GM19452 (cell line): Measurements from ENCODE around the gene VPREB3.

Experiments
- ATAC-seq: cut with Tn5 transposase; IDR thresholded peaks from one replicate; pipeline ENCODE4 v1.9.1; 2021; ENCODE audit not compliant: unreplicated experiment

The VPREB3 gene

DNA sequence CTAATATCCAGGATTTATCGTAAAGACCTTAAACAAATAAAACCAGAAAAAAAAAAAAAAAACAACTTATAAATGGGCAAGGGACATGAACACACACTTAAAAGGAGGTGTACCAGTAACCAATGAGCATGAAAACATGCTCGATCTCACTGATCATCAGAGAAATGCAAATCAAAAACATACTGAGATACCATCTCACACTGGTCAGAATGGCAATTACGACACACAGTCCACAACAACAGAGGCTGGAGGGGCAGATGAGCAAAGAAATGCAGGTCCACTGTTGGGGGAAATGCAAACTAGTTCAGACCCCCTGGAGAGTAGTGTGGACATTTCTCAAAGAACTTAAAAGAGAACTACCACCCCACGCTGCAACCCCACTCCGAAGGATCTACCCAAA, 50.2 kb downstream of the VPREB3 start:
- ATAC-seq: no peak
